ENCODE measurements around the gene ACAP3.

The ACAP3 gene

DNA sequence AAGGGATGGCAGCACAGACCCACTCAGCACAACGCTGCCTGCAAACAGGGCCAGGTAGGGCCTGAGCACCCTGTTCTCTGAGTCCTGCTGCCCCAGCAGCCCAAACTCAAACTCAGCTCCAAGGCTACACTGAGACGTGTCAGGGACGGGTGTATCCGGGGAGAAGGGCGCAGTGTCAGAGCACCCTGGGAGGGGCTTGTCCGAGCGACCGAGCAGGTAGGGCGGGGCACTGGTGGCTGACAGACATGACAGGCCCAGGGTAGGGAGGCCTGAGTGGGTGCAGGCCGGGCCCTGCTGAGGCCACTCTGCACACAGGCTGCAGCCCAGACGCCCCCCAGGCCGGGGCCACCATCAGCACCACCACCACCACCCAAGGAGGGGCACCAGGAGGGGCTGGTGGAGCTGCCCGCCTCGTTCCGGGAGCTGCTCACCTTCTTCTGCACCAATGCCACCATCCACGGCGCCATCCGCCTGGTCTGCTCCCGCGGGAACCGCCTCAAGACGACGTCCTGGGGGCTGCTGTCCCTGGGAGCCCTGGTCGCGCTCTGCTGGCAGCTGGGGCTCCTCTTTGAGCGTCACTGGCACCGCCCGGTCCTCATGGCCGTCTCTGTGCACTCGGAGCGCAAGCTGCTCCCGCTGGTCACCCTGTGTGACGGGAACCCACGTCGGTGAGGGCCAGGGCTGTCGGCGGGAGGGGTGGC is 22.0 kb downstream of the ACAP3 start:
- DNase-seq (ENCODE audit: low spot score), result no peak

DNA sequence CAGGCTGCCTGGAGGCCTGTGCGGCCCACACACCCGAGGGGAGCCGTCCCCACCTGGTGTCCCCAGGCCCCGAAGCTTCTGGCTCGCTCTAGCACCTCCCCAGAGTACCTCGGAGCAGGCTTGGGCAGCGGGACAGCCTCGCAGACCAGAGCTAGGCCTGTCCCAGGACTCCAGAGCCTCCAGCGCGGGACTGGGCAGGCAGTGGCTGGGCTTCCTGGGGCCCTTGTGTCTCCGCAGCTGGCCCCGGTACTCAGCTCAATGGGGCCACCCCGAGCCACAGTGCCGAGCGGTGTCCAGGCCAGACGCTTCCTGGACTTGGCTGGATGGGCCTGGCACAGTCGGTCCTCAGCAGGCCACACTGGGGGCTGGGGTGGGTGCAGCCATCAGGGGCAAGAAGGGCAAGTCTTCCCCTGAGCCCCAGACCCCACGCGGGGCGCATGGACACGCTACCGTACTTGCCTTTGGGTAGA is 22.6 kb downstream of the ACAP3 start:
- no peak for DNase-seq (ENCODE audit: low spot score)

DNA sequence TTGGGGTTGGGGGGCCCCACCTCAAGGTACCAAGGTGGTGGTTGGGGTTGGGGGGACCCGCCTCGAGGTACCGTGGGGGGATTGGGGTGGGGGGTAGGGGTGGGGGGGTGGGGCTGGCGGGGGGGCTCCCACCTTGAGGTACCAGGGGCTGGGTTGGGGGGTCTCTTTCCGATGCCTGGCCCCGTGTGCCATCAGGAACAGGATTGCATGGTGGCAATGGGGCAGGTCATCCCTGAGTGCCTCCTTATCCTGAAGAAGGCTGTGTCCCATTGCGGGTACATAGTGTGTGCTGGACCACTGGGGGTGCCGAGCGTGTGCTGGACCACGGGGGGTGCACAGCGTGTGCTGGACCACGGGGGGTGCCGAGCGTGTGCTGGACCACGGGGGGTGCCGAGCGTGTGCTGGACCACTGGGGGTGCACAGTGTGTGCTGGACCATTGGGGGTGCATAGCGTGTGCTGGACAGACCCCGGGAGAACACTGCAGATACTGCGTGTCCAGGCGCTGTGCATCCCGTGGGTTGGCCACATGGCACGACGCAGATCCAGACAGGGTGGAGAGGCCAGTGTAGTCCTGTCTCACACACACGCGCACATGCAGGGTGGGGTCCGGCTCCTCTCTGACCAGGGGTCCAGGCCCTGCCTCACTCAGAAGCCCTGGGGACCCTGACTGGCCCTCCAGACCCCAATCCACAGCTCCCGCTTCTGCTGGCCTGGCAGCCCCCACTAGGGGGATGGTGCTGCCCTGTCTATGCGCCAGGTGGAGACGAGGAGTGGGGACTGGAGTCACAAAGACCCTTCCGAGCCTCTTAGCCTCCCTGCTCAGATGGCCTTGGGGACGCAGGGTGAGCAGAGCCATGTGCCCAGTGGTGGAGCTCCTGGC is 23.3 kb downstream of the ACAP3 start:
- DNase-seq (ENCODE audit: low spot score), result no peak

DNA sequence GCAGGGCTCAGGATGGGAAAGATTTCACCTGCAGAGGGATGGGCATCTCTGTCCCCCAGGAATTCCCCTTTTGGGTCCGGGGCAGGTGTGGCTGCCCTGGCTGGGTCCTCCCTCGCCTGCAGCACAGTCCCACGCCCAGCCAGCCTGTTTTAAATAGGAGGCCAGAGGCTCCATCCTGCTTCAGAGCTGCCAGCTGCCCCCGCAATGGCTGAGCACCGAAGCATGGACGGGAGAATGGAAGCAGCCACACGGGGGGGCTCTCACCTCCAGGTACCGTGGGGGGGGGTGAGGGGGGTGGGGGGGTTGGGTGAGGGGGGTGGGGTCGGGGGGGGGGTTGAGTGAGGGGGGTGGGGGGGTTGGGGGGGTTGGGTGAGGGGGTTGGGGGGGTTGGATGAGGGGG is 23.9 kb downstream of the ACAP3 start:
- no peak for DNase-seq (ENCODE audit: low spot score)

DNA sequence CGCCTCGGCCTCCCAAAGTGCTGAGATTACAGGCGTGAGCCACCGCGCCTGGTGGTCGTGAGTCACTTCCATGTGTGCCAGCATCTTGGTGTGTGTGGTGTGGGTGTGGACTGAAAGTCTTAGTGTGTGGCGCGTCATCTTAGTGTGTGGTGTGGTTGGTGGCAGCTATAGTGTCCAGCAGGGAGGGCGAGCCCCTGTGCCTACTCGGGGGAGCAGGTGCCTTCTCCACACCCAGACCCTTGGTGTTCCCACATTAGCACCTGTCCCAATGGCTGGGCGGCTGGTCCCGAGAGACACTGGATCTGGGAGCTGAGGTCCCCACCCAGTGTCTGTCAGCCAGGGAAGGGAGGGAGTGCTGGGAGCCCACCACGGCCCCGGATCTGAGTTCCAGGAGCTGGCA is 24.7 kb downstream of the ACAP3 start:
- no peak for DNase-seq (ENCODE audit: low spot score)

DNA sequence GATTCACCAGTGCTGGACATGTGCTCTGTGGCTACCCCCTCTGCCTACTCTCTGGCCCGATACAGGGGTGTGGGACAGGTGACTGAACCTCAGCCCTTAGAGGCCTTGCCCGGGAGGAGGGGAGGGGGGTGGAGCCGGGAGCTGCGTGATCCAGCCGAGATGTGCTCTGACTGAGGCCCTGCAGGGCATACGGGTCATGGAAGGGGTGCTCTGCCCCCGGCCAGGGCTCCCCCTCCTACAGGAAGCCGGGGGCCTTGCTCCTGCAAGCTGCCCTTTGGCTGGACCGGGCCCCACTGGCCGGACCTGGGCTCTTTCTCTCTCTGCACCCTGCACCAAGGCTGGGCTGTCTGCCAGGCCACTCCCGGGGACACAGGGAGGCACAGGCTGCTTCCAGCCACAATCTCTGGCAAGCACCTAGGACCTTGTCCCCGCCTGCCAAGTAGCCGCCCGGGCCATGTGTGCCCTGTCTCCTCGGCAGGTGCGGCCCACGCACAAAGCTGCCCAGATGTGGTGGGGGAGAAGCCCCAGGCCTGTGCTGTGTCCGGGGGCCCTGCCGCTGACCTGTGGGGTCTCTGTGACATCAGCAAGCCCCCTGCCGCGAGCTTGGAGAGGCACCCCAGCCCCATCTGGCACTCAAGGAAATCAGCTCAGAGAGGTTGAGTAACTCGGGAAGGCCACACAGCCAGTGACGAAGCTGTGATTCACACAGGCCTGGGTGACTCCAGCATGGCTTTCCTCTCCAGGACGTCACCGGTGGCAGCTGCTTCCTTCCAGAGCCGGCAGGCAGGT is 26.0 kb downstream of the ACAP3 start:
- DNase-seq (ENCODE audit: low spot score), result no peak

DNA sequence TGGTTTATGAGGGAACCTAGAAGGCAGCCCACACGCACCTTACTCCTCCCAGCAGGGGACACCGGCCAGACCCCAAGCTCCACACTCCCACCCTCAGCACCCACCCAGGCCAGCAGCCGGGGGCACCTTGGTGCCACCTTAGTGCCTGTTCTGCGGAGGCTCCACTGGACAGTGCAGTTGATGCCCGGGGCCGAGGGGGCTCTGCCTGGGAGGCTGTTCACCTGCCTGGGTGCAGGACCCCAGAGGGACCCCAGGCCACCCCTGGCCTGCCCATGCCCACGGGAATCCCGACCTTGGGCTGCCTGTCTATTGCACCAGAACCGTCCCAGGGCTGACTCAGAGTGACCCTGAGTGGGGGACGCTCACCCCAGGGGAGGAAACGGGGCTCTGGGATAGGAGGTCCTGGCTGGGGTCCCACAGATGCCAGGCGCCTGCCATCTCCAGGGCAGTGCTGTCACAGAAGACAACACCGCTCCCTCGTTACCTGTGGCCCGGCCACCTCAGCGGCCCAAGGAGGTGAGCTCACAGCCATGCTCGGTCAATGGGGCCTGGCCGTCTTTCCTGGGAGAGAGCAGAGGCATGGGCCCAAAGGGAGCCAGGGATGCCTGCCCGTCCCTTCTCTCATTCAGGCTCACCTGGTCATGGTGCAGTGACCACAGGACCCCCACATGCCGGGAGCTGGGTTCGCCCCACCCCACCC is 26.8 kb downstream of the ACAP3 start:
- DNase-seq (ENCODE audit: low spot score), result no peak

DNA sequence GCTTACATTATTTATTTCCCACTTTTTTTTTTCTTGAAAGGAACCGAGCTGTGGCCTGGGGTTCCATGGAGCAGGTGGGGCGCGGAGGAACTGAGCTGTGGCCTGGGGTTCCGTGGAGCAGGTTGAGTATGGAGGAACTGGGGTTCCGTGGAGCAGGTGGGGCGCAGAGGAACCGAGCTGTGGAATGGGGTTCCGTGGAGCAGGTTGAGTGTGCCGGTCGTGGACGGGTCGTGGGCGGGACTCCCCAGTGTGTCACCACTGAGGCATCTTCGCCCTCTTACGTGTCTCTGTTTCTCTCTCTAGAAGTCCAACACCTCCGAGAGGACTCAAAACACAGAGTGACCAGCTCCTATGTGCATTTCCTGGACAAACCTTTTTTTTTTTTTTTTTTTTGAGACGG is 28.7 kb downstream of the ACAP3 start:
- DNase-seq (ENCODE audit: low spot score), result no peak

DNA sequence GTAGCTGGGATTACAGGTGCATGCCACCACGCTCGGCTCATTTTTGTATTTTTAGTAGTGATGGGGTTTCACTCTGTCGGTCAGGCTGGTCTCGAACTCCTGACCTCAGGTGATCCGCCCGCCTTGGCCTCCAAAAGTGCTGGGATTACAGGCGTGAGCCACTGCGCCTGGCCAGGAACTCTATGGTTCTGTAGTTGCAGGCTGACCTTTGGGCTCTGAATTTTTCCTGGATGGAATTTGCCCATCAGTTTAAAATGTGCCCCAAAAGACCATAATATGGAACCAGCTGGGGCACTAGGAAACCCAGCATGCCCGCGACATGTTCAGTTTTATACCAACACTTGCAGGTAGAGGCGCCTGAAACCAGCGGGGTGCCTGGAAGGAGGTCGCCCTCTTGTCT is 29.1 kb downstream of the ACAP3 start:
- no peak for DNase-seq (ENCODE audit: low spot score)

DNA sequence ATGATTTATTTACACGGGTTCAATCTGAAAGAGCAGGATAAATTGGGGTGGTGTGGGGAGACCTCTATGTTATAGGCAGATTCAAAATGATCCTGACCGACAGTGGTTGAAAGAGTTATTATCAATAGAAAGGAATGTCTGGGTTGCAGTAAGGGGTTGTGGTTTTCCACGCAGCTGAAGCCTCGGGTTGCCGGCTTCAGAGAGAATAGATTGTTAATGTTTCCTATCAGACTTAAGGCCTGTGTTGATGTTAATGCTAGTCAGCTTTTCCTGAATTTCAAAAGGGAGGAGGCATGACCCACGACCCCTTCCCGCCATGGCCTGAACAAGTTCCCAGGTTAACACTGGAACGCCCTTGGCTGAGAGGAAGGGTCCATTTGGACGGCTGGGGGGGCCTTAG is 31.9 kb downstream of the ACAP3 start:
- DNase-seq (ENCODE audit: low spot score), result no peak

DNA sequence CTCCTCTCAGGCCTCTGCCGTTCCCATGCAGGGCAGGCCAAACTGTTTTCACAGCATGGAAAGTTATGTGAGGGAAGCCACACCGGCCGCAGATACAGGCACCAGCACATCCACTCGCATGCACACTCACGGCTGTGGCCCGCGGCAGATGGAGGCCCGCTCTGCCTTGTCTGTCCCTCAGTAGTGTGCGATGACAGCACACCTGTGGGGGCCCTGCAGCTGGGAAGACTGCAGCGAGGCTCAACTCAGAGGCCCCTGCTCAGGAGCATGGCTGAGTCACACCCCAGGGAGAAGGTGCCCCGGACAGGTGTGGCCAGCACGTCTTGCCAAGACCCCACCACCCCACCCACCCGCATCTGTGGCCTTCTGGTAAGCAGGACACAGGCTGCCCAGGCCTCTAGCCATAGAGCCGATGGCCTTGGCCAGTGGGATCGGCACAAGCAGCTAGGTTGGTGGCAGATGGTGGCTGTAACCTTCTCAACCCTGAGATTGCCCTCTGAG is 32.7 kb downstream of the ACAP3 start:
- no peak for DNase-seq (ENCODE audit: low spot score)

DNA sequence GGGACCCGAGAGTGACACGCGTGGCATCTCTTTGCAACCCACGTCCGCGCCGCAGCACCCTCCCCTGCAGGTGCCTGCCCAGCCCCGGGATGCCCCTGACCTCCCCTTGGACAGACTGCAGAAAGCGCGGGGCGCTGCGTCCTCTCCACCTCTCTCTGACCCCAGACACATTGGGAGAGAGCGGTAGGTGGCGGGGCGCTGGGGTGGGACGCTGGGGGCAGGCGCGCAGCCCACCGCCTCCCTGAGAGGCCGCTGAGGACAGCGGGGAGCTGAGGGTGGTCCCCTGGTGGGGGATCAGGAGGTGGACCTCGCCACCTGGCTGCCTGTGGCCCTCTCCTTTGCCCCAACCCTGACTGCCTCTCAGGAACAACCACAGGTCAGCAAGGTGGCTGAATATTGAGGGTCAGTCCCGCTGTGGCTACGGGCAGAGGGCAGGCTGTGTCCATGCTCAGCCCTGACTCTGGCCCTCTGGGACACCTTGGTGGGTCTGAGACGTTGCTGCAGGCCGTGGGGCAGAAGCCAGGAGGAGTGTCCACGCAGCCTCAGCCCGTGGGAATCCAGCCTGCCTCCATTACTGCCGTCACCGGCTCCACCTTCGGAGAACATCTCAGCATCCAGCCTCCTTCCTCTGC is 33.3 kb downstream of the ACAP3 start:
- no peak for DNase-seq (ENCODE audit: low spot score)

DNA sequence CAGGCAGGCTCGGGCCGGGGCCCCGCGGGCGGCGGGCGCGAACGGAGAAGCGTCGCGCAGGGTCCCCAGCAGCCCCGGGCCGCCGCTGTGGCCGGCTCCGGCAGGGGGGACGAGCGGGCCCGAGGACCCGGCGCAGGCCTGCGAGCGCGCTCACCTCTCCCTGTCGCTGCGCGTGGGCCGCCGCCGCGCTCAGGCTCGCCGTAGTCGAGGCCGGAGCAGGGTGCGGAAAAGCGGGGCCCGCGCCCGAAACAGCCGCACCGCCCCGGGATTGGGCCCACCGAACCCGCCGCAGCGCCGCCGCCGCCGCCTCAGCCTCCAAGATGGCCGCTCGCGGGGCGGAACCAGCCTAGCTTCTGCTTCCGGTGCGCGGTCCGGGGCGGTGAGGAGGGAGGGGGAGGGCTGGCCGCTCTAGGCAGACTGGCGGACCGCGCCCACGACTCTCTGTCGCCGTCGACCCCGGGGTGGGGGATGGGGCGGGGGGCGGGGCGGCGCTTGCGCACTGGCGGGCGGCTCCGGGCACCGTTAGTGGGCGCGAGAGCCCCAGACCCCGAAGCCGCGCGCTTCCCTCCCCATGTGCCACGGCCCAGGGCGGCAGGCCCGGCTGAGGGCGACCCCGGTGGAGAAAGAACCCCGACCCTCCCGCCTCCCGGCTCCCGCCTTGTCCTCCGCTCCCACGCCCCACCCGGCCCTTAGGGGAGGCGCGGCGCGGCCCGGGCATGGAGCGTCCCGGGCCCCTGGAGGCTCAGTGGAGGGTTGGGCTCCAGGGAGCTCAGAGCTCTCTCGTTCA is 34.0 kb downstream of the ACAP3 start, which contains the start of gene UBE2J2:
Gene UBE2J2 (minus strand): TSS at position 343 of the 787 bp plus-strand sequence. CDS start 5,862 bp downstream, outside the sequence.
- DNase-seq (ENCODE audit: low spot score), result peak; percentile 93

DNA sequence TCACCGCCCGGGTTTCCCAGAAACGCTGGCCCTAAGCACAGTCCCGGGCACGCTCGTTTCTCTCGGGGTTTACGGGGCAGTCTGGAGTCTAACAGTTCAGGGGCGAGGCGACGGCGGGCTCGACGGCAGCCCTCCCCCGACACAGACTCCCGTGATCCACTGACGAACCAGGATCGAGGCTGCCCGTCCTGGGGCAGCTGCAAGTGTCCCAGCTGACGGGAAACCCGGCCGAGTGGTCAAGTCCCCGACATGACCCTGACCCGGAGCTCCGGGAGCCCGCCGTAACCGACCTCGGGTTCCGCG is 34.6 kb downstream of the ACAP3 start:
- DNase-seq (ENCODE audit: low spot score), result no peak

DNA sequence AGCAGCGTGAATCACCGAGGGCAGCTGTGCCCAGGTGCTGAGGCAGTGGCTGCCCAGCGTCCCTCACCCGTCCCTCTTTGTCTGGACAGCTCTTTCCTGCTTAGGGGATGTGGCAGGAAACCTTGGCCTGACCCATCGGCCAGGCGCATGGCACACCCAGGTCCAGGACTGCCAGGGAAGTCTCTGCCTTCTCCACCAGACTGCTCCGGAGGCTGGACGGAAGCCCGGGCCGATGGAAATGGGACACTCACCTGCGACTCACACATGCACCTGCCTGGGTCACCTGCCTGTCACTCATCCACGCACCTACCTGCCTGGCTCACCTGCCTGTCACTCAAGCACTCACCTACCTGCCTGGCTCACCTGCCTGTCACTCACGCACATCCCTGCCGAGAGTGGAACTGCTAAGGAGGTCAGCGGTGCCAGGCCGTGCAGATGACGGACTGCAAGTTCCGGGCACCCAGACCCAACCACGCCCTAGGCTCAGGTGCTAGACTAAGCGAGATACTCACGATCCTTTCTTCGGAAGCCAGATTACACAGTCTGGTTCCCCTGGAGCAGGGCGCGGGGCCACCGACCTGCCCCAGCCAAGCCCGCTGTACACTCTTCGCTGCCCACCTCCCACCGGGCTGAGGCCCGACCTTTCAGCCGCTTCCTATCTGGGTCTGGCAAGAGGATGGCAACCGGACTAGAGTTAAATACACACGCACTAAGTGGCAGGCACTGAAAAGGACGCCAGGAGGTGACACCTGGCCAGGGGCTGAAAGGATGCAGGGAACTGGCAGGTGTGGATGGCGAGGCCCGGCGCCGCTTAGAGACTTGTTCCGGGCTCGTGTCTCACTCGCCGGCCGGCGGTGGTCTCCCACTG is 35.2 kb downstream of the ACAP3 start:
- no peak for DNase-seq (ENCODE audit: low spot score)

DNA sequence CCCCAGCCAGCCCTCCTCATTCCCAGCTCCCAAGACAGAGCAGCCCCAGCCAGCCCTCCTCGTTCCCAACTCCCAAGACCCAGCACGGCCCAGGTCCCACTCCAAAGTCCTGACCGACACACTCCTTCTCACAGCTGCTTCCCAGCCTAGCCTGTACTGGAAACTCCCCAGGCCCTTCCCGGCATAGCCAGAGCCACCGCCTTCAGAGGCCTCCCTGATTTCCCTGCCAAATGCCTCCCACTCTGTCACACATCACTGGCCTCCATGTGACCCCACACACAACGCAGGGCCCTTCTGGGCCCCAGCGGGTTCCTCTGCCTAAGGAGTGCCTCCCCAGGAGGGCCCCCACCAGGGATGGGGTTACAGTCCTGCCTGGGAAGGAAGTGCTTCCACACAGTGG is 36.9 kb downstream of the ACAP3 start:
- DNase-seq (ENCODE audit: low spot score), result no peak

DNA sequence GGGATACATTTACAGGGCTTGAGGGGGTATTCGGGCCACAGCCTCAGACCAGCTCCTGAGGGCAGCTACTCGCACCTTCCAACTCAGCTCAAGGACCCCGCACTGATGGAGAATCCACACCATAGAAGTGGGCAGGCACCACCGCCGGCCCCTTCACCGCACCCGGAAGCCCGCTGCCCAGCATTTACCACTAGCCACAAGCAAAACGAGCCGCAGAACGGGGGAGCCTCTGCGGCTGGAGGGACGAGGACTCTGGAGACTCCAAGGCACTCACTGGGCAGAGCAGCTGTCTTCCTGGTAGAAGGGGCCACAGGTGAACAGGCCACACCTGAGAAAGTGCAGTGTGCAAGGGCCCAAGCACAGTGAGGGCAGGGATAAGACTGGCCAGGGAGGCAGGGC is 39.4 kb downstream of the ACAP3 start:
- no peak for DNase-seq (ENCODE audit: low spot score)

DNA sequence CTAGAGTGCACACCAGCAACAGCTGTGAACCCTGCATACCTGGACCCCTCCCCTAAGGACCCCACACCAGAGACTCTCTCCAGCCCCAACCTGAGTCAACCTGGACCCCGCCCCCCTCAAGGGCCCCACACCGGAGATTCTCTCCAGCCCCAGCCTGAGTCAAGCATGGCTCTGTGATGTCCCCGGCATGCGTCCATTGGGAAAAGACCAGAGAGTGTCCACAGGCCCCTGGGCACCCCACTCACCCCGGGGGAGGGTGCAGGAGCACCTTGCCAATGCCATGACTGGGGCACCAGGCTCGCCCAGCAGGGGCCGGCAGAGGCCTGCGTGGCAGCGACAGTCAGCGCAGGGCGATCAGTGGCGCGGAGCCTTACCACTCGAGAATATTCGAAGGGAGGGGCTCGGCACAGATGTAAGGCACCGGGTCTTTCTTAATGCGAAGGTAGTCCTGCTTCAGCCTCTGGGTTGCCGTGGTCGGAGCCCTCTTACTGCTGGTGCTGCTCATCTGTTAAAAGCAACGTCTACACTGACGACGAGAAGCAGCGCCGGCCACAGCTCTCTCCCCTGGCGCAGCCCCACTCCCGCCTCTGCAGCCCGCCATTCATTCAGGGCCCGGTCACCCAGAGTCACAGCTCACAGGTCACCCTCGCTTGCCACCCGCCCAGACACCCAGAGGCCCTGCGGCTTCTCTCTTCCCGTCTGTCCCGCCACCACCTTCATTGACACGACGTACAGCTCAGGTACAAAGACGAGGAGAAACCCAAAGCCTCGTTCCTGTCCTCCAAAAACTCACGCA is 40.0 kb downstream of the ACAP3 start:
- no peak for DNase-seq (ENCODE audit: low spot score)

DNA sequence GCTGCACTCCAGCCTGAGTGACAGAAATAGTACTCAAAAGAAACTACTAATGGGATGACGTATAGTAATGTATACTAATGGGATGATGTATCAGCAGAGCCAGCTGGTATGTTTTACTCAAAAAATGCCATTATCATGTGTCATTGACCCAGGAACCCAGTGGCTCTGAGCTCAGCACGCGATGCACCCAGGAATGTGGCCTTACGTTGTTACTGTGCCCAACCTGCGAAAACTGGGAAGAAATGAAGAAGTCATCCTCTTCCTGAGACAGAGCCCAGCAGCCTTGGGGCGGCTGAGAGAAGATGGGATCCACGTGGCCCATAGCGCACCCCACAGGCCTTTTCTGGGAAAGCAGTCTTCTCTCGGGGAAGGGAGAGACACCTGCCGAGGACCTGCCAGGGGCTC is 42.9 kb downstream of the ACAP3 start:
- no peak for DNase-seq (ENCODE audit: low spot score)
